Uterus (tissue), 2 donors: ENCODE data around the gene APOA5.

Experiments used
- POLR2A ChIP-seq, 2 donors: fragments of 450-650 bp; IDR thresholded peaks; one replicate each; pipeline ENCODE4 v1.6.1; 2016; ENCODE audit warnings: antibody characterized with exemption in 2 of 2, mild to moderate bottlenecking in 1 of 2, moderate library complexity in 1 of 2
- TF ChIP-seq, protein P1 (sequence below), 4 experiments: fragments of 200-600 bp in 2 of 4; fragments of 450-650 bp in 2 of 4; sonication (generic) in 2 of 4; IDR thresholded peaks; one replicate each; pipeline ENCODE4 v1.5.1; 2016 to 2019; ENCODE audit warnings: antibody characterized with exemption in 4 of 4, mild to moderate bottlenecking in 2 of 4, moderate library complexity in 1 of 4

GRCh38 chr11:116831790-116832349, 40.2 kb upstream of the APOA5 start:
- TF ChIP-seq, protein P1, sequence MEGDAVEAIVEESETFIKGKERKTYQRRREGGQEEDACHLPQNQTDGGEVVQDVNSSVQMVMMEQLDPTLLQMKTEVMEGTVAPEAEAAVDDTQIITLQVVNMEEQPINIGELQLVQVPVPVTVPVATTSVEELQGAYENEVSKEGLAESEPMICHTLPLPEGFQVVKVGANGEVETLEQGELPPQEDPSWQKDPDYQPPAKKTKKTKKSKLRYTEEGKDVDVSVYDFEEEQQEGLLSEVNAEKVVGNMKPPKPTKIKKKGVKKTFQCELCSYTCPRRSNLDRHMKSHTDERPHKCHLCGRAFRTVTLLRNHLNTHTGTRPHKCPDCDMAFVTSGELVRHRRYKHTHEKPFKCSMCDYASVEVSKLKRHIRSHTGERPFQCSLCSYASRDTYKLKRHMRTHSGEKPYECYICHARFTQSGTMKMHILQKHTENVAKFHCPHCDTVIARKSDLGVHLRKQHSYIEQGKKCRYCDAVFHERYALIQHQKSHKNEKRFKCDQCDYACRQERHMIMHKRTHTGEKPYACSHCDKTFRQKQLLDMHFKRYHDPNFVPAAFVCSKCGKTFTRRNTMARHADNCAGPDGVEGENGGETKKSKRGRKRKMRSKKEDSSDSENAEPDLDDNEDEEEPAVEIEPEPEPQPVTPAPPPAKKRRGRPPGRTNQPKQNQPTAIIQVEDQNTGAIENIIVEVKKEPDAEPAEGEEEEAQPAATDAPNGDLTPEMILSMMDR (IDR thresholded peaks at IDR 0.05): no peak
- TF ChIP-seq POLR2A (IDR thresholded peaks at IDR 0.05): no peak
